Neural cell (in vitro differentiated cells): ENCODE data around the gene SLC1A1. TPM values are rescaled to one million over a fixed set of nuclear protein-coding genes. Genes with fewer than 3 reads are reported as not detected.

Source experiments
- H2AFZ ChIP-seq: fragments of 200-600, 300-800 bp; sonication (generic), shearing (Covaris generic); 2 replicates; pipeline ENCODE4 v1.6.0; 2014; ENCODE audit warnings: low read depth, mild to moderate bottlenecking, antibody characterized with exemption, low read length, moderate library complexity
- H3F3A ChIP-seq: fragments of 200-600 bp; shearing (Covaris generic); 2 replicates; pipeline ENCODE4 v1.6.1; 2016; ENCODE audit warnings: mild to moderate bottlenecking, moderate library complexity, mixed read lengths, antibody characterized with exemption, low read length; ENCODE audit not compliant: insufficient read depth, poor library complexity, severe bottlenecking
- H3K27ac ChIP-seq: fragments of 200-600, 300-800 bp; sonication (generic), shearing (Covaris generic); 2 replicates; pipeline ENCODE4 v1.5.1; 2014; ENCODE audit warnings: mild to moderate bottlenecking, low read length, moderate library complexity
- H3K27me3 ChIP-seq: fragments of 300-800, 200-600 bp; sonication (generic), shearing (Covaris generic); 2 replicates; pipeline ENCODE4 v1.6.0; 2014; ENCODE audit warnings: mild to moderate bottlenecking, low read depth, low read length, moderate library complexity; ENCODE audit not compliant: insufficient read depth
- H3K36me3 ChIP-seq: fragments of 300-800, 200-600 bp; sonication (generic), shearing (Covaris generic); 2 replicates; pipeline ENCODE4 v1.5.1; 2014; ENCODE audit warnings: mild to moderate bottlenecking, antibody characterized with exemption, low read length, moderate library complexity; ENCODE audit not compliant: insufficient read depth
- H3K4me2 ChIP-seq: fragments of 300-800, 200-600 bp; sonication (generic), shearing (Covaris generic); 2 replicates; pipeline ENCODE4 v1.6.0; 2014; ENCODE audit warnings: mild to moderate bottlenecking, low read length
- H3K4me3 ChIP-seq: fragments of 300-800, 200-600 bp; sonication (generic), shearing (Covaris generic); 2 replicates; pipeline ENCODE4 v1.5.1; 2014; ENCODE audit warnings: mild to moderate bottlenecking, low read length, moderate library complexity
- H3K79me2 ChIP-seq: fragments of 200-600 bp; shearing (Covaris generic); replicated peaks from 2 replicates; pipeline ENCODE4 v1.6.0; 2014; ENCODE audit warnings: mild to moderate bottlenecking, low read length, moderate library complexity; ENCODE audit not compliant: insufficient read depth
- H3K9ac ChIP-seq: fragments of 300-800, 200-600 bp; sonication (generic), shearing (Covaris generic); 2 replicates; pipeline ENCODE4 v1.6.1; 2016; ENCODE audit warnings: mild to moderate bottlenecking, low read length, mixed read lengths
- H3K9me2 ChIP-seq: fragments of 200-600 bp; shearing (Covaris generic); 2 replicates; pipeline ENCODE4 v1.6.1; 2016; ENCODE audit warnings: mild to moderate bottlenecking, low read length, mixed read lengths; ENCODE audit not compliant: insufficient read depth
- H3K9me3 ChIP-seq: fragments of 200-600, 300-800 bp; sonication (generic), shearing (Covaris generic); 2 replicates; pipeline ENCODE4 v1.6.1; 2016; ENCODE audit warnings: mild to moderate bottlenecking, mixed run types, low read length, moderate library complexity, mixed read lengths
- H4K20me1 ChIP-seq: fragments of 200-600 bp; shearing (Covaris generic); 2 replicates; pipeline ENCODE4 v1.6.1; 2016; ENCODE audit warnings: mild to moderate bottlenecking, mixed run types; ENCODE audit not compliant: insufficient read depth
- CTCF ChIP-seq: fragments of 450-650 bp; IDR thresholded peaks from 2 replicates; pipeline ENCODE4 v1.5.1; 2014; ENCODE audit warnings: antibody characterized with exemption, mild to moderate bottlenecking, moderate library complexity; ENCODE audit not compliant: poor library complexity, severe bottlenecking
- EP300 ChIP-seq: fragments of 450-650 bp; conservative IDR thresholded peaks from 2 replicates; pipeline ENCODE4 v1.6.1; 2014; ENCODE audit warnings: antibody characterized with exemption, mild to moderate bottlenecking, moderate library complexity; ENCODE audit not compliant: poor library complexity, severe bottlenecking
- EZH2 ChIP-seq: fragments of 200-600, 300-800 bp; shearing (Covaris generic), sonication (generic); IDR thresholded peaks from 2 replicates; pipeline ENCODE4 v1.6.1; 2014; ENCODE audit warnings: antibody characterized with exemption, low read length, borderline replicate concordance, mild to moderate bottlenecking; ENCODE audit not compliant: insufficient read depth, poor library complexity, severe bottlenecking
- MXI1 ChIP-seq: fragments of 450-650 bp; conservative IDR thresholded peaks from 2 replicates; pipeline ENCODE4 v1.6.1; 2014; ENCODE audit warnings: antibody characterized with exemption, mild to moderate bottlenecking; ENCODE audit not compliant: poor library complexity, severe bottlenecking
- POLR2AphosphoS5 ChIP-seq: IDR thresholded peaks from 2 replicates; pipeline ENCODE4 v1.6.1; 2012
- RAD21 ChIP-seq: fragments of 450-650 bp; conservative IDR thresholded peaks from 2 replicates; pipeline ENCODE4 v1.6.1; 2014; ENCODE audit warnings: antibody characterized with exemption, mild to moderate bottlenecking, moderate library complexity
- REST ChIP-seq: IDR thresholded peaks from 2 replicates; pipeline ENCODE4 v1.6.1; 2012; ENCODE audit warnings: borderline replicate concordance
- SMC3 ChIP-seq: fragments of 450-650 bp; conservative IDR thresholded peaks from 2 replicates; pipeline ENCODE4 v1.6.1; 2014; ENCODE audit warnings: antibody characterized with exemption, mild to moderate bottlenecking, moderate library complexity; ENCODE audit not compliant: poor library complexity
- TAF1 ChIP-seq: IDR thresholded peaks from 2 replicates; pipeline ENCODE4 v1.6.1; 2012; ENCODE audit warnings: low read depth
- polyA plus RNA-seq: library from polyadenylated mRNA; depleted of rRNA; stranded (reverse); fragments of >200 nt; gene quantifications from 2 replicates; pipeline ENCODE4 v1.2.3, GENCODE V29; 2014

Gene SLC1A1
- polyA plus RNA-seq, 1 donor from 2014 or later = 30.8 TPM

- Histone ChIP-seq H4K20me1 (no peaks in the 10 kb centered on the region), H3K27me3 (no peaks in the 10 kb centered on the region), H3K9me2 (no peaks in the 10 kb centered on the region), H2AFZ (no peak overlapping the region), H3K9ac (no peak overlapping the region), H3K27ac (no peak overlapping the region), H3K9me3 (no peaks in the 10 kb centered on the region), H3K79me2 (no peaks in the 10 kb centered on the region), H3K36me3 (no peaks in the 10 kb centered on the region), H3K4me2 (no peak overlapping the region), H3F3A (no peaks in the 10 kb centered on the region), H3K4me3 (no peak overlapping the region)
- no peak for TF ChIP-seq CTCF
- no peak for TF ChIP-seq MXI1
- no peak for TF ChIP-seq POLR2AphosphoS5
- TF ChIP-seq TAF1 = no peak
- TF ChIP-seq EP300 = no peak
- no peak for TF ChIP-seq RAD21
- TF ChIP-seq EZH2 = no peak
- TF ChIP-seq SMC3 = no peak
- TF ChIP-seq REST = no peak
These were observed 24.4 kb upstream of the SLC1A1 start for GRCh38 chr9:4465910-4466309.

- no peak overlapping the region for H2AFZ ChIP-seq
- H3K27ac ChIP-seq = no peak overlapping the region
- no peak overlapping the region for H3K4me3 ChIP-seq
- no peak overlapping the region for H3K4me2 ChIP-seq
- H3F3A ChIP-seq = no peaks in the 10 kb centered on the region
- H3K27me3 ChIP-seq = no peaks in the 10 kb centered on the region
- TF ChIP-seq REST (no peak), SMC3 (no peak), EP300 (no peak), EZH2 (no peak), RAD21 (no peak), TAF1 (no peak), CTCF (no peak), MXI1 (no peak), POLR2AphosphoS5 (no peak)
- H3K9me2 ChIP-seq = no peaks in the 10 kb centered on the region
- no peaks in the 10 kb centered on the region for H3K79me2 ChIP-seq
- H3K9me3 ChIP-seq = no peaks in the 10 kb centered on the region
- H4K20me1 ChIP-seq = no peaks in the 10 kb centered on the region
- H3K36me3 ChIP-seq = no peaks in the 10 kb centered on the region
- H3K9ac ChIP-seq = no peak overlapping the region
These were observed 15.0 kb upstream of the SLC1A1 start for GRCh38 chr9:4475301-4475700.
